HUES64 (cell line): ENCODE results near the gene ASPSCR1.

ENCODE experiments used
- H3K27ac ChIP-seq: 2 replicates; pipeline ENCODE4 v1.7.0; 2013; ENCODE audit warnings: low read depth, low read length, inconsistent platforms
- H3K27me3 ChIP-seq: 2 replicates; pipeline ENCODE4 v1.6.1; 2013; ENCODE audit warnings: mild to moderate bottlenecking, low read length; ENCODE audit not compliant: insufficient read depth
- H3K36me3 ChIP-seq: 2 replicates; pipeline ENCODE4 v1.6.1; 2013; ENCODE audit warnings: mild to moderate bottlenecking, low read length; ENCODE audit not compliant: insufficient read depth
- H3K4me1 ChIP-seq: 2 replicates; pipeline ENCODE4 v1.6.1; 2013; ENCODE audit warnings: mild to moderate bottlenecking, low read length, moderate library complexity; ENCODE audit not compliant: insufficient read depth
- H3K4me3 ChIP-seq: 2 replicates; pipeline ENCODE4 v1.5.1; 2013; ENCODE audit warnings: mild to moderate bottlenecking, low read length, moderate library complexity
- H3K9ac ChIP-seq: 2 replicates; pipeline ENCODE4 v1.6.1; 2013; ENCODE audit warnings: mild to moderate bottlenecking, low read depth, low read length
- H3K9me3 ChIP-seq: 2 replicates; pipeline ENCODE4 v1.6.1; 2013; ENCODE audit warnings: low read depth, low read length; ENCODE audit not compliant: insufficient read depth
- WGBS: fragments of 150-250, 120-280 bp; methylation state at CpG from one replicate; pipeline ENCODE4 v1.1.7; 2013; ENCODE audit warnings: missing lambda C conversion rate; 5-methylcytosine and 5-hydroxymethylcytosine counted together

ASPSCR1 gene

DNA sequence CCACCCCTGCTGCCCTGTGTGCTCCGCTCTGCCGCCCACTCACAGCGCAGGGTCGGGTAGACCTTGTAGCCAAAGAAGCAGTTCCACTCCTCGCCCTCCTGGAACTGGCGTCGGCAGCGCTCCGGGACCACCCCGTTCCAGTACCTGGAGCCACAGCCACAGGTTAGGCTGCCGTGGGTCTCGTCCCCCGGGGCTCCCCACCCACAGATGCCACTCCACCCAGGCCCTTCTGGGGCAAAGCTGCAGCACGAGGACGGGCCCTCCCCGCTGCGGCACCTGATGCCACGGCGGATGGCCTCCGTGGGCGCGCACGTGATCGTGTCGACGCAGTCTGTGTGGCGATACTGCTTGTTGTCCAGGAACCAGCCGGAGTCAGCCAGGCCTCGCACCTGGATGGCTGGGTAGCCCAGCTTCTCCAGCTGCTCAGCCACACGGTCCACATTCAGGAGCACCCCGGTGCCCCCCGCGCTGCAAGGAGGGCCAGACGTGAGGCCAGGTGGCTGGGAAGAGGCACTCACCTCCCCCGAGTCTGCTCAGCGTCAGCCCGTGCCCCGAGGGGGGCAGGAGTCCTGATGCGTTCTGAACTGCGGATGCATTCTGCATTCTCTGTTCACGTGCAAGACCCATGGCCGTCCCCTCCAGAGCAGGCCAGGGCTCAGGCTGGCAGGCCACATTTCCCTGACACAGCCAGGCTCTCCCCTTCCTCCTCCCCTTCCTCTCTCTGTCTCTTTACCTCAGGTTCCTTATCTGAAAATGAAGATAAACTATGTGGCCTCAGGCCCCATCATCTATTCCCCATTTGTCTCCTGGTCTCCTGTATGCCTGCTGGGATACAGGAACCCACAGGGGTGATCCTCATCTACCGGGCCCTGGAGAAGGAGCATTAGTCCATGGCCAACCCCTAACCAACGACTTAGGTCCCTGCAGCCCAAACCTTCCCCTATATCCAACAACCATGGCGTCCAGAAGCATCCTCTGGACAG is 20.5 kb upstream of the ASPSCR1 start:
- Histone ChIP-seq H3K27me3 (peaks cover 59% of the 10 kb centered on the region), H3K36me3 (no peaks in the 10 kb centered on the region), H3K9ac (no peak overlapping the region), H3K27ac (no peak overlapping the region), H3K4me3 (no peak overlapping the region), H3K4me1 (no peaks in the 10 kb centered on the region), H3K9me3 (no peaks in the 10 kb centered on the region)
- WGBS: 87% methylated on average over 45 of the region's 45 CpGs

DNA sequence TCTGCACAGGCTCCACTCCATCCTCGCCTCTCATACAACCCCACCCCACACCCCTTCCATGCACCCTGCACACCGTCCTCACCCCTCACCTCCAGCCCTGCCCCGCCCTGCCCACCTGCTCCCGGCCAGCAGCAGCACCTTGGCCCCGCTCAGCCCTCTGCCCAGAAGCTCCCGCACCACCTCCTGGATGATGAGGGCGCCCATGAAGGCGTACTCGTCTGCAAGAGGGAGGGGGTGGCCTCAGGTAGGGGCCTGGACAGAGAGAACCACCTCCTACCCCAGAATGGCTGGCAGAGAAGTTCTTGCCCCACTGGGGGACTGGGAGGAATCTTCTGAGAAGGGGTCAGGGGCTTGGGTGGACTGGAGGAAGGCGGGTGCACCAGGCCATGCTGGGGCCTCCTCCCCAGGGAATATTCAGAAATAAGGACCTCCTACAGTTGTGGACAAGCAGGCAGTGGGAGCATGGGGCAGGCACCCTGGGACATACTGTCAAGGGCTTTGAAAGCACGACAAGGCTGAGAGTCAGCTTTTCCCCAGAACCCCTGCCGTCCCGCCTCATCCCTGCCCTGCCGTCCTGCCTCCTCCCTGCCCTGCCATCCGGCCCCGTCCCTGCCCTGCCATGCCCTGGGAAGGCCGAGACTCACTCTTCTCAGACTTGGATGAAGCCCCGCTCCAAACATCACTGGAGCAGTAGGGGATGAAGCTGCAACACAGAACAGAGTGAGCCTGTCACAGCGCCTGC is 19.6 kb upstream of the ASPSCR1 start:
- H3K27me3 ChIP-seq: peaks cover 68% of the 10 kb centered on the region
- H3K36me3 ChIP-seq: no peaks in the 10 kb centered on the region
- H3K27ac ChIP-seq: no peak overlapping the region
- H3K9me3 ChIP-seq: no peaks in the 10 kb centered on the region
- no peak overlapping the region for H3K4me3 ChIP-seq
- H3K9ac ChIP-seq: no peak overlapping the region
- H3K4me1 ChIP-seq: no peaks in the 10 kb centered on the region
- 87% methylated on average over 19 of the region's 19 CpGs for WGBS

- no peaks in the 10 kb centered on the region for H3K4me1 ChIP-seq
These were observed 18.6 kb upstream of the ASPSCR1 start for GRCh38 chr17:81958633-81959342.

GRCh38 chr17:81959362-81960129 is 17.9 kb upstream of the ASPSCR1 start:
- no peaks in the 10 kb centered on the region for H3K4me1 ChIP-seq
- H3K9me3 ChIP-seq: no peaks in the 10 kb centered on the region
- 4% methylated on average over 112 of the region's 112 CpGs for WGBS
- no peak overlapping the region for H3K27ac ChIP-seq
- no peak overlapping the region for H3K9ac ChIP-seq
- peak overlapping the region; percentile 41 for H3K4me3 ChIP-seq
- peaks cover 85% of the 10 kb centered on the region for H3K27me3 ChIP-seq
- H3K36me3 ChIP-seq: no peaks in the 10 kb centered on the region

More at GRCh38 chr17:81958633-81959342, 18.6 kb upstream of the ASPSCR1 start:
- 80% methylated on average over 15 of the region's 15 CpGs for WGBS
- Histone ChIP-seq H3K4me3 (peak overlapping the region; percentile 41; the same call in 1 of the 2 replicates), H3K36me3 (no peaks in the 10 kb centered on the region), H3K9me3 (no peaks in the 10 kb centered on the region), H3K9ac (no peak overlapping the region), H3K27ac (no peak overlapping the region), H3K27me3 (peaks cover 78% of the 10 kb centered on the region)

GRCh38 chr17:81960130-81960958 is 17.1 kb upstream of the ASPSCR1 start:
- peaks cover 92% of the 10 kb centered on the region for H3K27me3 ChIP-seq
- H3K4me1 ChIP-seq: no peaks in the 10 kb centered on the region
- no peaks in the 10 kb centered on the region for H3K36me3 ChIP-seq
- peak overlapping the region; percentile 41 for H3K4me3 ChIP-seq
- H3K27ac ChIP-seq: no peak overlapping the region
- WGBS: 4% methylated on average over 98 of the region's 98 CpGs
- no peak overlapping the region for H3K9ac ChIP-seq
- no peaks in the 10 kb centered on the region for H3K9me3 ChIP-seq

- H3K27ac ChIP-seq: no peak within 1 kb of the TSS
- WGBS: under 1% methylated on average over 58 of the region's 65 CpGs
- H3K4me1 ChIP-seq: no peaks in the 10 kb centered on the region
- peak within 1 kb of the TSS; percentile 41 for H3K4me3 ChIP-seq
- no peaks in the 10 kb centered on the region for H3K9me3 ChIP-seq
- H3K27me3 ChIP-seq: peaks cover 98% of the 10 kb centered on the region
- H3K9ac ChIP-seq: no peak within 1 kb of the TSS
- H3K36me3 ChIP-seq: no peaks in the 10 kb centered on the region
These were observed 16.3 kb upstream of the ASPSCR1 start, which contains the start of gene NOTUM for GRCh38 chr17:81961087-81961511. TSS of gene NOTUM (minus strand) at chr17:81961187. CDS start at chr17:81960909, 278 bp downstream.

- no peaks in the 10 kb centered on the region for H3K9me3 ChIP-seq
- no peaks in the 10 kb centered on the region for H3K36me3 ChIP-seq
- H3K27ac ChIP-seq: no peak overlapping the region
- 14% methylated on average over 82 of the region's 82 CpGs for WGBS
- peak overlapping the region; percentile 38 for H3K4me3 ChIP-seq
- H3K4me1 ChIP-seq: no peaks in the 10 kb centered on the region
- H3K9ac ChIP-seq: no peak overlapping the region
- H3K27me3 ChIP-seq: peaks cover 98% of the 10 kb centered on the region
These were observed 15.6 kb upstream of the ASPSCR1 start for GRCh38 chr17:81961521-81962498.

DNA sequence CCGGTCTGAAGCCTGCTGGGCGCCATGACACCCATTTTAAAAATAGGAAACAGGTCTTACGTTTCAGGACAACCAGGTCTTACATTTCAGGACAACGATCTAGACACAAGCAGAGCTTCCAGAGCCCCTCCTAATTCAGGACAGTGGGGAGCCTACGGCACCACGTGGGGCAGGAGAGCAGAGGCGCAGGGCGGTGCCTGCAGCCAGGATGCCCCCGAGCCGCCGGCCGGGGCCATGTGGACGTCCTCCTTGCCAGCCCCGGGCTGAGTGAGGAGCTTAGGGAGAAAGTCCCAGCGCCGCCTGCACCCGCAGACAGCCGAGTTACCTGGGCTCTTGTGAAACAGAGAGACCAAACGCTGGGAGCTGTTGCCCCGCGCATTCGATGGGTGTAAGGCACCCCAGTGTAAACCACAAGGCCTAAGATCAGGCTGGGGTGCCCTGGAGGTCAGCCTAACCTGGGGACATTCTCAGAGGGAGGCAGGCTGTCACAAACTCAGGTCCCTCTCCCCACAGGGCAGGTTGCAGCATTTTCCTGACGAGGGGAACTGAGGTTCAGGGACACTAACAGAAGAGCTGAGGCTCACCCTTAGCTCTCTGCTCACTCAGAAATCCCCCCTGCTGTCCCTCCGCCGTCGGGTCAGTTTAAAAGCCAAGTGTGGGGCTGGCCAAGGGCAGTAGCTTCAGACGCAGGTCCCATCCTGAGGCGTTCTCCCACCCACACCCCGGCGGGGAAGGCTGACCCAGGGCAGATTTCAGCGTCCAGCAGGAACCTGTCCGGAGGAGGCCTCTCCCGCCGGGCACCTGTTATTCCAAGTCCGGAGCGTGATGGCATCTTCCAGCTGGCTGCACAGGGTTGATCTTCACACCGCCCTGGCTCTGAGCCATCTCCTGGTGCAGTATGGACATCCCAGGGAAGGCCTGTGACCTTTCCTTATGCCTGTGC is 14.7 kb upstream of the ASPSCR1 start:
- Histone ChIP-seq H3K9ac (no peak overlapping the region), H3K4me1 (peaks cover 8% of the 10 kb centered on the region; the same call in 1 of the 2 replicates), H3K27ac (no peak overlapping the region), H3K27me3 (peaks cover 98% of the 10 kb centered on the region), H3K4me3 (no peak overlapping the region), H3K36me3 (no peaks in the 10 kb centered on the region), H3K9me3 (no peaks in the 10 kb centered on the region)
- whole genome bisulfite sequencing: 65% methylated on average over 37 of the region's 37 CpGs
